NCI-H146 treated with DMSO at 0.1 percent for 48 hours (cell line): Measurements from ENCODE around the gene THADA.
"Not testable (repeated sequence)": the region's sequence is repeated elsewhere in the genome, so short reads cannot be mapped to it uniquely, and the experiment has no call there.

Source experiments
- DNase-seq: peaks from one replicate; lab custom pipeline; 2025; ENCODE audit not compliant: unreplicated experiment; lab: John Stamatoyannopoulos, UW

The THADA gene

DNA sequence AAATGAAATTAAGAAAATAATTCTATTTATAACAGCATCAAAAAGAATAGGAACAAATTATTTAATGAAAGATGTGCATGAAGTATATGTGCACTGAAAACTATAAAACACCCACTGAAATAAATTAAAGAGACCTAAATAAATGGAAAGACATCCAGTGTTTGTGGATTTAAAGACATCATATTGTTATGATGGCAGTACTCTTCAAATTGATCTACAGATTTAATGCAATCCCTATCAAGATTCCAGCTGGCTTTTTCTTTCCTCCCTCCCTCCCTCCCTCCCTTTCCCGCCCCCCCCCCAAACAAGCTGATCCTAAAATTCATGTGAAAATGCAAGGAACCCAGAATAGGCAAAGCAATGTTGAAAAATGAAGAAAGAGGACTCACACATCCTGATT is 285.9 kb downstream of the THADA start:
- no peak for DNase-seq

DNA sequence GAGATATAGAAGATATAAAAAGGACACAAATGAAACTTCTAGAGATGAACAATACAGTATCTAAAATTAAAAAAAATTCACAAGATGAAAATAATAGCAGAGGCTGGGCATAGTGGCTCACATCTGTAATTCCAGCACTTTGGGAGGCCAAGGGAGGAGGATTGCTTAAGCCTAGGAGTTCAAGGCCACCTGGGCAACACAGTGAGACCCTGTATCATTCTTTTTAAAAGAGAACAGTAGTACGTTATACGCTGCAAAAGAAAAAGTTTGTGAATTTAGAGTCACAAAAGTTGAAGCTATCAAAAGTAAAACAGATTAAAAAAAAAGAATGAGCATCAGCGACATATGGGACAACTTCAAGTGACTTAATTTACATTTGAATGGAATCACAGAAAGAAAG is 287.9 kb downstream of the THADA start:
- no peak for DNase-seq

- DNase-seq, result no peak
Measured at GRCh38 chr2:43307046-43307445, 288.8 kb downstream of the THADA start.

DNA sequence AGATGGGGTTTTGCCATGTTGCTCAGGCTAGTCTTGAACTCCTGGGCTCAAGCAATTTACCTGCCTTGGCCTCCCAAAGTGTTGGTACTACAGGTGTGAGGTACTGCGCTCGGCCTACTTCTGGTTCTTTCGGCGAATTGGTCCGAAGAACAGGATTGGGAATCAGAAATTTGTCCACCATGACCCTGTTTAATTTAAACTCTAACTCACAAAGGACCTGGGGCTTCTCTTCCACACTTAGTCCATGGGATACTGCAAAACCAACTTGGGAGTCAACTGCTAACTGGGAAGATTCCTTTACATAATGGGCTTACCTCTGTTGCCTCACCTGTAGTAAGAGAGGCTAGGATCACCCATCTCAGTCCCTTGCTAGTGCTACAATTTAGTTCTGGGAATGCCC is 289.6 kb downstream of the THADA start:
- DNase-seq, result no peak

GRCh38 chr2:43305517-43305916 is 290.3 kb downstream of the THADA start:
- DNase-seq, result no peak

DNA sequence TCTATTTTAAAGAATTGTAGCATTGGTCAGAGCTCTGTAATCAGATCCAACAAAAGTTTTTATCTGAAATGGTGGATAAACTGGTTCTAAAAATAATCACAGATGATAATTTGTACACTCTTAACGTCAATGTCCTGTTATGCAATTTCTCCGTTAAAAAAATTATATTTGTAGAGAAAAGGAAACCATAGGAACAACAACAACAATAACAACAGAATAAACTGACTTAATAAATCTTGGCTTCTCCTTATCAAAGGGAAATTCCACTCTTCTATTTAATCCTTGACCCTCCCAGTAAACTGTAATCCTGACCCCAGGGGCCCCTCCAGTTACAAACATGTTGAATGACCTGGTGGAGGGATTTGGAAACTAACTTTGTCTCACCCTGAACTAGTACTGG is 290.8 kb downstream of the THADA start:
- DNase-seq, result no peak

DNA sequence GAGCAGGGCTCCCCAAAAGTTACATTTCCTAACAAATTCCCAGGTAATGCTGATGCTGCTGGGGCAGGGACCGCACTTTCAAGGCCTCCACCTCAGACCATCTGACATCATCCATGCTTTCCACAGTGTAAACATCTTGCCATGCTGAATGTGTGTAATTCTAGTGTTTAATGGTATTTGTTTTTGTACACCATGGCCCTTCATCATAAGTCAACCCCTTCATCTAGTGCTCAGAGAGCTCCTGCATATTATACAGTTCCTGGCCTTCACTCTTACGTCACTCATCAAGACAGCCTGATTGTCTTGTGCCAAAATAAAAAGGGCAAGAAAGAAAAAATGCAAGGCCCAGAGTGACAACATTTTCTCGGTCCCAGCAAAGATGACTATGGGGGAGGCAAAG is 291.9 kb downstream of the THADA start:
- DNase-seq, result no peak

- no peak for DNase-seq
Measured at GRCh38 chr2:43302961-43303494, 292.8 kb downstream of the THADA start.

DNA sequence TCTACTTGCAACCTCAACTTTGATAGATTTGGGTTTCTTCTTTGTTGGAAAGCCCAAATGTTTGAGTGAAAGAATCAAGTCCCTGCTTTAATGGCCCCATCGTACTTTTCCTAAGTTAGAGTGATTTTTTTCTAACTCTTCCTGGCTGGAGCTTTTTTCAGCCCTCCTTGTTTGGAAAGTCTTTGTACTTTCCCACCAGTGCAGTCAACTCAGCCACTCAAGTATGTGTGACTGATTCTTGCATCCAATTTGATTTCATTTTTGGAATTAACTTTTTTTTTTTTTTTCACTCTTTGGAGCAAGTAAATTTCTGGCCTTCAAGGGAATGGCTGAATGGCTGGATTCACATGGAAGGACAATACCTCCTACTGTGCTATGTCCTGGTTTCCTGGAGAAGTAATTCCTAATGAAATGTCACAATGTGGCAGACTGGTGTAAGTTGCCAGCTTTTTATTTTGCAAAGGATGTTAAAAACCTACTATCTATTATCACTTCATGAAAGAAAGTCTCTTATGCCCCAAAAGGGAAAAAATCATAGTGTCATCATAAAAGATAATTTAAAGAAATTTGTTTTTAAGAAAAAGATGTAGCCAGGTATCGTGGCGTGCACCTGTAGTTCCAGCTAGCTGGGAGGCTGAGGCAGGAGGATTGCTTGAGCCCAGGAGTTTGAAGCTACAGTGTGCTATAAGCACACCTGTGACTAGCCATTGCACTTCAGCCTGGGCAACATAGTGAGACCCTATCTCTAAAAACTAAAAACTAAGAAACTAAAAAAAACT is 293.5 kb downstream of the THADA start:
- DNase-seq, result no peak

DNA sequence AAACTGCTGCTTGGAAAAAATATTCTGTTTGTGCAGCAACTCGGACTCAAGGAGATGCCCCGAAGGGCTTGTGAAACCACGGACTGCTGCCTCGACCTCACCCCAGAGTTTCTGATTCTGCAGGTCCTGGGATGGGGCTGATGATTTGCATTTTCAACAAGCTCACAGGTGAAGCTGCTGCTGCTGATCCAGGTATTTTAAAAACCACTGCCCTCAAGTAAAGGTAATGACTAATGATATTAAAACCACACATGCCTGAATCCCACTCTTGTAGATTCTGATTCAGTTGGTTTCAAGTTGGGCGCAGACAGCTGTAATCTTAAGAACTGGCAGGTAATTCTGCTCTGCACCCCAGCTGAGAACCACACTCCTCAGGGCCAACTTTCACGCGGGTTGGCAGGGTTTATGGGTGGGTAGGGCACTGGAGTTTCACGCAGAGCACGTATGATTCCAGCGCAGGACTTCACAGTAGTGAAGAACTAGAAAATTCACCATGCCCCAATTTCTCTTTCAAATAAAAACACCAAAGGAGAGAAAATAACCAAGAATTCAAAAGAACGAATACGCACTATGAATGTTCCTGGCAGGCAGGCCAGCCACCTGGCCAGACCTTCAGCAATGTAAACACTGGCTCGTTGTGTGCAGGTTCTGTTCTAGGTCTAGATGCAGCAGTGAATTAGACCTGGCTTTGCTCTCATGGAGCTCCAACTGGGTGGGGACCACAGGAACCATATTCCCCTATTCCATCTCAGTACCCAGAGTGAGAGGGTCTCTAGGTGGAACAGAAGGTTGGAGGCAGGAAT is 294.9 kb downstream of the THADA start:
- DNase-seq, result no peak

DNA sequence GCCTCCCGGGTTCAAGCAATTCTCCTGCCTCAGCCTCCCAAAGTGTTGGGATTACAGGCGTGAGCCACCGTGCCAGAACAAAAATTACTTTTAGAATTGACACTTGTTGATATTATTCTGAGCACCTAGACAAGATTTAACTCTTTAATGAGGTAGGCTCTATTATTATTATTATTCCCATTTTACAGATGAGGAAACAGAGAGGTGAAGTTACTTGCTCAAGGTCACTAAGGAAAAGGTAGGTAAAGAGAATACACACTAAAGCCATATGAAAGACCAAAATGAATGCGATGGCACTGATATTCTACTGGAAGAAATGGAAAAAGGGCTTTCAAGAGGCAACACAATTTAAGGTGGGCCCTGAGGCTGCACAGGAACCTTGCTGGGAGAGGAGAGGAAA is 295.6 kb downstream of the THADA start:
- no peak for DNase-seq

- DNase-seq, result no peak
Measured at GRCh38 chr2:43298500-43298899, 297.3 kb downstream of the THADA start.

DNA sequence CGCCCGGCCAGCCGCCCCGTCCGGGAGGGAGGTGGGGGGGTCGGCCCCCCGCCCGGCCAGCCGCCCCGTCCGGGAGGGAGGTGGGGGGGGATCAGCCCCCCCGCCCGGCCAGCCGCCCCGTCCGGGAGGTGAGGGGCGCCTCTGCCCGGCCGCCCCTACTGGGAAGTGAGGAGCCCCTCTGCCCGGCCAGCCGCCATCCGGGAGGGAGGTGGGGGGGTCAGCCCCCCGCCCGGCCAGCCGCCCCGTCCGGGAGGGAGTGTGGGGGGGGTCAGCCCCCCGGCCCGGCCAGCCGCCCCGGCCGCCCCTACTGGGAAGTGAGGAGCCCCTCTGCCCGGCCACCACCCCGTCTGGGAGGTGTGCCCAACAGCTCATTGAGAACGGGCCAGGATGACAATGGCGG is 298.1 kb downstream of the THADA start:
- not testable (repeated sequence) for DNase-seq

- no peak for DNase-seq
Measured at GRCh38 chr2:43294973-43295603, 300.8 kb downstream of the THADA start.

DNA sequence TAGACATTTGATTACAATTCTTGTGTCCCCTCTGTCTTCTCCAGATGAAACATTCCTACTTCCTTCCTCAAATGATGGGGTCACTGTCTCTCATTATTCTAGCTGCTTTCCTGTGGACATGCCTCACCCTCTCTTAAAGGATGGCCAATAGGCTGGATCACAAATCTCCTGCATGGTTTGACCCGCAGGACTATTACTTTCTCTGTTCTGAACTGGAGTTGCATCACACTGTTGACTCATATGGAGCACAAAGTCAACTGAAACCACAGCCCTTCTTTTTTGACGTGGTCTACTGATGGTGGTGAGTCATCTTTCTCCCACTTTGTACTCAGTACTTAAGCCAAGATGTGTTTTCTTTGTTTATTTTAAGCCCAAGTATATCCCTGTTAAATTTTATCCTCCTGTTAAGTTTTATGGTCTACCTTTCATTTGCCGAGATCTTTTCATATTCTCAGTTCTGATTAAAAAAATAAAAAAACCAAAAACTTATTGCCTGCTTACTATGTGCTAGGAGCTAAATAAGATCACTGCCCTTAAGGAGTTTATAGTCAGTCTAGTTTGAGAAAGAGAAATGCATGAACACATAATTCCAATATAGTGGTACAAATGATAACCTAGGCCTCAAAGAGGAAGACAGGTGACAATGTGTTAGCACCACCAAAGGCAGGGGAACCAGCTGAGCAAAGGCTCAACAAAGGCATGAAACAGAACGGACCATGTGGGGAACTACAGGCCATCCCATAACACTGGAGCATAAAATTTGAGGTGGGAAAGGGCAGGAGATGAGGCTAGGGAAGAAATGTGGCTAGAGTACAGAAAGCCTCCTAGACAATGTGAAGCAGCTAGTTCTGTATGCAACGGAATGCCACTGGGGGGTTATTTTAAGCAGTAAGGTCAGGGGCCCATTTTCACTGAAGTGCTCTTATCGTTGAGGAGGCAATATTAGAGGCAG is 301.8 kb downstream of the THADA start:
- no peak for DNase-seq

DNA sequence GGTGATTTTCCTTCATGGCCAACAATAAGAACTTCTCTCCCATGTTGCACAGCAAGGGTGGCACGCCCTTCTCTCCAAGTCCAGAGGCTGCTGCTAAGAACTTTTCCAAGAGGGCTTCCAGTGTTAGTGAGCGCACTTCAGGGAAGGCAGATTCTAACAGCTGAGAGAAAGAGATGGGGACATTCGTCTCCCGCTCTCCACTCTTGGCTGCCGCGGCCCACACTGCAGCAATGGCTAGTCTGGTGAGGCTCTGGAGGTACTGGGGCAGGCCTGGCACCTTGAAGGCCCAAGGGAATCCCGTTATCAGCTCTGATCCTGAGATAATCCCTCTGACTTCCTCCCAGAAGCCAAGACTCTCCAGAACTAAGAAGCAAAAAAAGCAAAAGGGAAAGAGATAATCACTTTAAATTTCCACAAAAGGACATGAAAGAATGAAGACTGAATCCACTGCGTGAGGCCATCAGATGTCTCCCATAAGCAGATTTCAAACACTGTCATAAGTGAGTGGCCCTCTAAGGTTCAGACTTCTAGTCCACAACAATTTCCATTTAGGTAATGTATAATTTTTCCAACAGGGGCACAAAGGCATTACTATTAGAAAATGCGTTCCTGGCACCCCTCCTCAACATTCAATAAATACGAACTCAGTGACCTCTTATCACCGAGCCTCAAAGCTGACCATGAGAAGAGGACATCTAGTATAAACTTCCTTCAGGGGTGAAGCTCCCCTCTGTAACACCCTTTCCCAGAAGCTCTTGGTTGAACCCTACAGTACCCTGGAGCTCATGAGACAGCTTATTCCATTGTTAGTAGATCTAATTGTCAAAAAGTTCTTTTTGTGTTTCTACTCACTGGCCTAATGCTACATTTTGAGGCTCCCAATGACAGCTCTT is 302.7 kb downstream of the THADA start:
- DNase-seq, result no peak

DNA sequence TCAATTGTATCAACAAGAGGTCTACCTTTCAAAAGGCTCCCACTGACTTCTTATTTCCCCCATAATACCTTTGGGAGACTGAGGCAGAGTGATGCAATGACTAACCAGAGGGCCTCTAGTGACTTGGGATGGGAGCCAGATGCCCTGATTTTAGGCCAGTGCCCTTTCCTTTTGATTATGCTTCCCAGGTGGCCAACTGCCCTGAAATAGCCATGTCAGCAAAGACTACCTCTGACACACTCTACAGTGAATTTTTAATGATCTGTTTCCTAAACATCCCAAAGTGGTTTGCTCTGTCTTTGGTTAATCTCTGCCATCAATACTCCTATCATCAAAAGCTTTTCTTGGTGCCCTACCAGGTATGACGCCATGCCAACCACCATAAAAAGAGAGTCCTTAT is 303.5 kb downstream of the THADA start:
- no peak for DNase-seq

DNA sequence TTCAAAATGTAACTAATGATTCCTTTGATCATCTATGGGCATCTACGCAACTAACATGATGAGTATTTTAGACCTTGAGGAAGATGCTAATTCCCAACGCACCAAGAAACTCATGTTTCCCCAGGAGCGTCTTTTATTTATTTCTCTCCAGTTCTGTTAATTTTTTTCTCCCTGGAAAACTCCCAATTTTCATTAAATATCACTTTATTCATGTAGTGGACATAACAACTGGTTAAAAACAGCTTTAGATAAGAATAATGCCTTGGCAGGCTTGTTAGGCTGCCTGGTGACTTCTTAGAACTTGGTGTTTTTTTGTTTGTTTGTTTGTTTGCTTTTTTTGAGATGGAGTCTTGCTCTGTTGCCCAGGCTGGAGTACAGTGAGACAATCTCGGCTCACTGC is 306.5 kb downstream of the THADA start:
- DNase-seq, result no peak

- DNase-seq, result no peak
Measured at GRCh38 chr2:43288417-43289305, 307.2 kb downstream of the THADA start.
